H9 (cell line): Measurements from ENCODE around the gene RILP. TPM values are rescaled to one million over a fixed set of nuclear protein-coding genes. Genes with fewer than 3 reads are reported as not detected.
A peak's percentile ranks its signal among the peaks of the same experiment; 100 is the strongest.

Experiments
- DNase-seq: peaks from one replicate; pipeline ENCODE4 v3.0.0-alpha.2; 2017
- H2AFZ ChIP-seq: one replicate; pipeline ENCODE4 v1.6.1; 2013; ENCODE audit warnings: mild to moderate bottlenecking, low read length, control low read depth, moderate library complexity
- H2AK5ac ChIP-seq: 2 replicates; pipeline ENCODE4 v1.6.1; 2013; ENCODE audit warnings: low read length, control low read depth, mixed read lengths; ENCODE audit not compliant: insufficient read length
- H2BK120ac ChIP-seq: one replicate; pipeline ENCODE4 v1.6.1; 2013; ENCODE audit warnings: low read depth, mild to moderate bottlenecking, low read length, control low read depth, inconsistent platforms; ENCODE audit not compliant: poor library complexity, severe bottlenecking
- H2BK12ac ChIP-seq: 2 replicates; pipeline ENCODE4 v1.6.1; 2013; ENCODE audit warnings: low read length, control low read depth, mixed read lengths, low read depth; ENCODE audit not compliant: insufficient read length
- H2BK15ac ChIP-seq: 2 replicates; pipeline ENCODE4 v1.6.1; 2013; ENCODE audit warnings: low read depth, low read length, control low read depth
- H2BK20ac ChIP-seq: one replicate; pipeline ENCODE4 v1.6.1; 2013; ENCODE audit warnings: low read depth, mild to moderate bottlenecking, low read length, control low read depth, inconsistent platforms; ENCODE audit not compliant: poor library complexity, severe bottlenecking
- H2BK5ac ChIP-seq: 2 replicates; pipeline ENCODE4 v1.6.1; 2013; ENCODE audit warnings: low read length, control low read depth, mixed read lengths; ENCODE audit not compliant: insufficient read length
- H3K14ac ChIP-seq: 2 replicates; pipeline ENCODE4 v1.6.1; 2013; ENCODE audit warnings: low read length, control low read depth; ENCODE audit not compliant: insufficient read depth
- H3K18ac ChIP-seq: 2 replicates; pipeline ENCODE4 v1.6.1; 2013; ENCODE audit warnings: low read depth, mild to moderate bottlenecking, mixed read lengths, low read length, control low read depth; ENCODE audit not compliant: insufficient read length
- H3K23ac ChIP-seq: 2 replicates; pipeline ENCODE4 v1.6.1; 2013; ENCODE audit warnings: low read length, control low read depth, mixed read lengths, low read depth; ENCODE audit not compliant: insufficient read length
- H3K23me2 ChIP-seq: 2 replicates; pipeline ENCODE4 v1.6.1; 2013; ENCODE audit warnings: low read depth, mild to moderate bottlenecking, mixed read lengths, low read length, control low read depth; ENCODE audit not compliant: insufficient read length, poor library complexity, severe bottlenecking
- H3K27ac ChIP-seq: 2 replicates; pipeline ENCODE4 v1.5.1; 2013; ENCODE audit warnings: low read length, control low read depth, mixed read lengths, low read depth; ENCODE audit not compliant: insufficient read length
- H3K27me3 ChIP-seq: 2 replicates; pipeline ENCODE4 v1.6.1; 2013; ENCODE audit warnings: low read length, control low read depth, inconsistent platforms; ENCODE audit not compliant: insufficient read depth
- H3K4ac ChIP-seq: 2 replicates; pipeline ENCODE4 v1.6.1; 2013; ENCODE audit warnings: low read depth, mild to moderate bottlenecking, control low read depth, inconsistent platforms, low read length, moderate library complexity
- H3K4me1 ChIP-seq: 2 replicates; pipeline ENCODE4 v1.6.1; 2013; ENCODE audit warnings: low read length, control low read depth, inconsistent platforms; ENCODE audit not compliant: insufficient read depth
- H3K4me2 ChIP-seq: 2 replicates; pipeline ENCODE4 v1.6.1; 2013; ENCODE audit warnings: low read length, control low read depth, mixed read lengths; ENCODE audit not compliant: insufficient read length, insufficient read depth
- H3K56ac ChIP-seq: 2 replicates; pipeline ENCODE4 v1.6.1; 2013; ENCODE audit warnings: low read depth, mild to moderate bottlenecking, mixed read lengths, low read length, control low read depth; ENCODE audit not compliant: insufficient read length
- H3K79me1 ChIP-seq: 2 replicates; pipeline ENCODE4 v1.6.1; 2013; ENCODE audit warnings: low read depth, mild to moderate bottlenecking, moderate library complexity, low read length, control low read depth, inconsistent platforms; ENCODE audit not compliant: insufficient read depth, poor library complexity, severe bottlenecking
- H3K79me2 ChIP-seq: 2 replicates; pipeline ENCODE4 v1.6.1; 2013; ENCODE audit warnings: low read length, control low read depth, inconsistent platforms; ENCODE audit not compliant: insufficient read depth
- H3K9ac ChIP-seq: 2 replicates; pipeline ENCODE4 v1.6.1; 2013; ENCODE audit warnings: low read length, control low read depth, mixed read lengths; ENCODE audit not compliant: insufficient read length; ENCODE audit errors: extremely low read depth
- H3K9me3 ChIP-seq: one replicate; pipeline ENCODE4 v1.6.1; 2013; ENCODE audit warnings: low read depth, low read length, inconsistent platforms; ENCODE audit not compliant: control insufficient read depth
- H3T11ph ChIP-seq: one replicate; pipeline ENCODE4 v1.6.1; 2013; ENCODE audit warnings: mild to moderate bottlenecking, low read length, control low read depth, inconsistent platforms
- H4K20me1 ChIP-seq: one replicate; pipeline ENCODE4 v1.6.1; 2013; ENCODE audit not compliant: control insufficient read depth, insufficient read length, insufficient read depth
- H4K5ac ChIP-seq: 2 replicates; pipeline ENCODE4 v1.6.1; 2013; ENCODE audit warnings: low read depth, mild to moderate bottlenecking, mixed read lengths, low read length, control low read depth; ENCODE audit not compliant: insufficient read length
- H4K8ac ChIP-seq: replicated peaks from 2 replicates; pipeline ENCODE4 v1.6.1; 2013; ENCODE audit warnings: low read length, control low read depth, mixed read lengths, low read depth; ENCODE audit not compliant: insufficient read length
- H4K91ac ChIP-seq: 2 replicates; pipeline ENCODE4 v1.6.1; 2013; ENCODE audit warnings: low read depth, mild to moderate bottlenecking, moderate library complexity, mixed read lengths, low read length, control low read depth; ENCODE audit not compliant: insufficient read length
- H3K27ac Mint-ChIP-seq, 3 experiments: 2 replicates in 2 of 3; 3 replicates in 1 of 3; pipeline ENCODE4 v1.8.0; 2020 to 2021; ENCODE audit warnings: mixed read lengths in 3 of 3, mild to moderate bottlenecking in 1 of 3, moderate library complexity in 1 of 3
- H3K27me3 Mint-ChIP-seq: 2 replicates; pipeline ENCODE4 v1.8.0; 2021; ENCODE audit warnings: low read depth, mild to moderate bottlenecking, moderate library complexity, mixed read lengths
- H3K36me3 Mint-ChIP-seq, 3 experiments: 2 replicates in 2 of 3; 3 replicates in 1 of 3; pipeline ENCODE4 v1.8.0; 2020 to 2021; ENCODE audit warnings: low read depth in 3 of 3, mixed read lengths in 3 of 3; ENCODE audit not compliant: insufficient read depth in 1 of 3
- H3K4me1 Mint-ChIP-seq, 2 experiments: 2 replicates each; pipeline ENCODE4 v1.8.0; 2020; ENCODE audit warnings: mixed read lengths in 2 of 2
- H3K4me3 Mint-ChIP-seq, 2 experiments: 2 replicates in 1 of 2; 3 replicates in 1 of 2; pipeline ENCODE4 v1.8.0; 2020 to 2021; ENCODE audit warnings: mild to moderate bottlenecking in 2 of 2, mixed read lengths in 2 of 2, moderate library complexity in 1 of 2
- H3K9me3 Mint-ChIP-seq, 2 experiments: 2 replicates in 1 of 2; 3 replicates in 1 of 2; pipeline ENCODE4 v1.8.0; 2020; ENCODE audit warnings: mild to moderate bottlenecking in 2 of 2, mixed read lengths in 2 of 2, moderate library complexity in 1 of 2
- CTCF ChIP-seq: fragments of 200-600 bp; sonication (generic); conservative IDR thresholded peaks from 3 replicates; pipeline ENCODE4 v1.8.0; 2021; ENCODE audit warnings: antibody characterized with exemption, mild to moderate bottlenecking
- WGBS: extraction: QIAGEN DNeasy Blood & Tissue Kit; methylation state at CpG from one replicate; pipeline ENCODE4 v1.1.7; 2013; ENCODE audit warnings: missing lambda C conversion rate, low lambda C conversion rate, mixed read lengths; ENCODE audit not compliant: insufficient read length; ENCODE audit errors: extremely low coverage; 5-methylcytosine and 5-hydroxymethylcytosine counted together
- total RNA-seq: library from RNA; stranded (reverse); gene quantifications from 2 replicates; pipeline ENCODE4 v1.2.1, GENCODE V29; 2021

RILP gene
- total RNA-seq, 1 experiment from 2014 or later, result 5.4 TPM

GRCh38 chr17:1647802-1648171 lies 1.9 kb downstream of the RILP start:
- peaks cover 29 to 36% of the 10 kb centered on the region in 2 experiments for H3K4me1 Mint-ChIP-seq

More at GRCh38 chr17:1647802-1648171, 1.9 kb downstream of the RILP start:
- peaks cover 9% of the 10 kb centered on the region for H3K27me3 Mint-ChIP-seq
- Histone ChIP-seq H4K8ac (no peak overlapping the region), H3K4ac (no peak overlapping the region), H3T11ph (no peak overlapping the region), H2AK5ac (no peak overlapping the region), H4K91ac (no peak overlapping the region), H2BK12ac (no peak overlapping the region), H4K5ac (no peak overlapping the region), H3K79me1 (no peaks in the 10 kb centered on the region), H3K4me1 (peaks cover 5% of the 10 kb centered on the region; the same call in 1 of the 2 replicates), H4K20me1 (no peaks in the 10 kb centered on the region), H3K18ac (no peak overlapping the region), H3K23ac (no peak overlapping the region), H2BK5ac (no peak overlapping the region), H3K9ac (no peak overlapping the region), H3K14ac (no peak overlapping the region; the same call in 1 of the 2 replicates), H2BK15ac (no peak overlapping the region), H3K56ac (no peak overlapping the region), H3K23me2 (peaks cover 8% of the 10 kb centered on the region), H3K27ac (no peak overlapping the region), H2AFZ (no peak overlapping the region), H3K4me2 (no peak overlapping the region), H3K9me3 (no peaks in the 10 kb centered on the region), H2BK120ac (no peak overlapping the region), H3K79me2 (no peaks in the 10 kb centered on the region), H2BK20ac (no peak overlapping the region), H3K27me3 (no peaks in the 10 kb centered on the region; the same call in 1 of the 2 replicates)
- peak overlapping the region; percentile 57 to 80; a peak in 2 of 5 replicates for H3K4me3 Mint-ChIP-seq
- no peak for TF ChIP-seq CTCF
- H3K27ac Mint-ChIP-seq, result no peak overlapping the region
- peaks cover 22 to 23% (median 23%) of the 10 kb centered on the region in 3 experiments; a peak in 6 of 7 replicates for H3K36me3 Mint-ChIP-seq
- no peak for DNase-seq
- no CpG with 5 or more reads among the region's 11 CpGs for WGBS
- H3K9me3 Mint-ChIP-seq, result peaks cover 0 to under 1% of the 10 kb centered on the region in 2 experiments; a peak in 1 of 5 replicates
